ENCODE measurements around the gene GPR161.

The GPR161 gene

DNA sequence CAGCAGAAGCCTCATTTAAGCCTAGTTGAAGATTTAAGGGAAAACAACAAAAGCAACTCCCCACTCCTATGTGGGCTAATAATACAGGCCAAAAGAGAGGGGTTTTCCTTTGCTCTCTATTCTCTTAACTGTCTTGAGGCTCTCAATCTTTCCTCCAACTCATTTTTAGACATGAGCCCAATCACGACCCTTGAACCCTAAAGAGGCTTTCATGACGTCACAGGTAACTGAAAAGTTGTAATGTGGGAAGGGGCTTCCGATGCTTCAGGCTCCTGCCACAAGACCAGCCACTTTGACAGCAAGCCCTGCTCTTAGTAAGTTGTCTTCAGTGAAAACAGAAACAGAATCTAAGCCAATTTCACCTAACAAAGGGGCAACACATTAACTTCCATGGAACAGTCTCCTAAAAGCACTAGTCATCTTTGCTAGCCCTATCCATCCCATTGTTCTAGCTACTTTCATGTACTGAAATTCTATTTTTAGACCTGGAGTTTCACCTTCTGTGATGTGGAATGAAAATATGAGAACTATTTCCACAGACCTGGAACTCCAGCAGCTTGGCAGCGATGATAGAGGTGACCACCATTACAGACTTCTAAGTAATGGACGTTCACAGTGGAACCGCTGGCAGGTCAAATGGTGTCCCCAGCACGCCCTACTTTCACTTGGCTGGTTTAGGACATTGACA lies 36.3 kb downstream of the GPR161 start:
- DNase-seq (ENCODE audit: insufficient read length) (no peak), FAIRE-seq (no peak)
- no peak for TF ChIP-seq POLR2A (IDR thresholded peaks at IDR 0.05; ENCODE audit: low read depth, low read length)
- TF ChIP-seq POLR2AphosphoS5 (IDR thresholded peaks at IDR 0.05; ENCODE audit: low read depth, low read length): no peak
- no peak for TF ChIP-seq TAF1 (IDR thresholded peaks at IDR 0.05; ENCODE audit: borderline replicate concordance, low read depth, low read length)

DNA sequence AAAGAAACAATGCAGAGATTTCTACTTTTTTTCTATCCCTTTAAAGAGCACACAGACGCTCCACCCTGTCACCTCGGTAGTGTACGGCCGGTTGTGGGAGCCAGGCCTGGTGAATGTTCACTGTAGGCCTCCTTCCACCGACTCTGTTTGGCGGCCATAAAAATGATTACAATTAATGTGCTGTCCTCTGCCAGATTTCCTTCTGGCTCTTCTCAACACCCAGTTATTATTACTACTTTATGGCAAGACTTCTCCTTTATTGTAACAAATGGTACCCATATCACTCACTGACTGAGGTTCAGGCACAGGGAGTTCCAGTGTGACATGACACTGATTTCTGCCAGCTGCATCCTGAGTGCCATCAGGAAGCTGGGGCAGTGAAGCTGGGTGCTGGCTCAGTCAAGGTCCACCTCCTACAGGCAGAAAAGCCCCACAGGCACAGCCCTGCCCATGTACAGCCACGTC lies 37.4 kb downstream of the GPR161 start:
- no peak for FAIRE-seq
- no peak for DNase-seq (ENCODE audit: insufficient read length)
- TF ChIP-seq TAF1 (IDR thresholded peaks at IDR 0.05; ENCODE audit: borderline replicate concordance, low read depth, low read length) (no peak), POLR2A (IDR thresholded peaks at IDR 0.05; ENCODE audit: low read depth, low read length) (no peak), POLR2AphosphoS5 (IDR thresholded peaks at IDR 0.05; ENCODE audit: low read depth, low read length) (no peak)

DNA sequence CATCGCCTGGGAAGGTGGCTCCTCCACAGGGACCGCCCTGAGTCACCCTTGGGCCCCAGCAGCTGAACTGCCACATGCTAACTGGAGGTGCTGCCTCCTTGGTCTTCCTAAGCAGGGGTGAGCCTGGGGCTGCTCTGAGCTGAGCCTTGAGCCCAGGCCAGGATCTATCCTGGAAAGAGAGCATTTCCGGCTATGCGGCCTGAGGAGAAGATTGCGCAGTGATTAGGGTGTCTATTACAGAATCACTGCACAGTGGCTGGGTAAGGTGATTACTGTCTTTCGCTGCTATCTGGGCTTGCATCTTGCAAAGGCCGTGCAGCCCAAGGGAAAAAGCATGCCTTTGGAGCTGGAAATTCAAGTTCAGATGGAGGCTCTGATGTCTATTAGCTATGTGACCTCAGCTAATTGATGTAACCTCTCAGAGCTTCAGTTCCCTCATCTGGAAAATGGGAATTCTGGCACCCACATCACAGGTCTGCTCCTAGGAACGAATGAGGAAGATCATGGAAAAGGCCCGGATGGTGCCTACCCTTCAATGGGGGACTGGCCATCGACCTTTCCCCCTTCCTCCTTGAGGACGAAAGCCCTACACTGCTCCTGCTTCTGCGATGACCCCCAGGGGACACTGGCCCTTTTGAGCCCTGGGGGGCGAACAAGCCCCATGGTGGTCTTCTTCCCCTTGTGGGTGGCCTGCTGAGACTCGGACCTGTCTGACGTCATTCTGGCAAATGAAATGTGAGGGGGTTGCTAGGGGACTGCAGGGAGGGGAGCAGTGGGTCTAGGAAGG lies 38.0 kb downstream of the GPR161 start:
- DNase-seq (ENCODE audit: insufficient read length) (no peak), FAIRE-seq (no peak)
- TF ChIP-seq POLR2A (IDR thresholded peaks at IDR 0.05; ENCODE audit: low read depth, low read length) (no peak), TAF1 (IDR thresholded peaks at IDR 0.05; ENCODE audit: borderline replicate concordance, low read depth, low read length) (no peak), POLR2AphosphoS5 (IDR thresholded peaks at IDR 0.05; ENCODE audit: low read depth, low read length) (no peak)

DNA sequence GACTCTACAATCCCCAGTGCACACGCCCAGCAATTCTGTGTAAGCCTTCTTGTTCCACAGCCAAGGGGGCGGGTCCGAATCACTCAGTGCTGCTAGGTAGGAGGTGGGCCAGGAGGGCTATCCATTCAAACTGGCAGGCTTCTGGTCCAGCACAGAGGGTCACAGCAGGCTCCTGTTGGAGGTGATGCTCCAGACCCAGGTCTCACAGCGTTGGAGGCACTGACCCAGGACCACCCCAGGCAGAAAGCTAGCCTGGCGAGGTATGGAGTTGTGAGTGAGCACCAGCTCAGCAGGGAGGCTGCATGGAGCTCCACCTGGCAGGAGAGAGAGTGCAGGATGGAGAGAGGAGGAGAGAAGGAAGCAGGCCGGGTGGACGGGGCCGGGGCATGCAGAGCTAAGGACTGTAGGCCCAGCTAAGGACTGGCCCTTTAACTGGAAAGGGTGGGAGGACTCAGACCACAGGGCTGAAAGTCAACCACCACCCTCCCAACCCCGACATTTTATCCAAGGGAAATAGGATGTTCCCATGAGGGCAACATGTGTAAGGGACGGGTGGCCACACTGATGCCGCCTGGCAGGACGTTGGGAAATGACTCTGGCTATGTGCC lies 38.7 kb downstream of the GPR161 start:
- no peak for TF ChIP-seq POLR2AphosphoS5 (IDR thresholded peaks at IDR 0.05; ENCODE audit: low read depth, low read length)
- TF ChIP-seq POLR2A (IDR thresholded peaks at IDR 0.05; ENCODE audit: low read depth, low read length): no peak
- no peak for TF ChIP-seq TAF1 (IDR thresholded peaks at IDR 0.05; ENCODE audit: borderline replicate concordance, low read depth, low read length)
- no peak for FAIRE-seq
- DNase-seq (ENCODE audit: insufficient read length): no peak

DNA sequence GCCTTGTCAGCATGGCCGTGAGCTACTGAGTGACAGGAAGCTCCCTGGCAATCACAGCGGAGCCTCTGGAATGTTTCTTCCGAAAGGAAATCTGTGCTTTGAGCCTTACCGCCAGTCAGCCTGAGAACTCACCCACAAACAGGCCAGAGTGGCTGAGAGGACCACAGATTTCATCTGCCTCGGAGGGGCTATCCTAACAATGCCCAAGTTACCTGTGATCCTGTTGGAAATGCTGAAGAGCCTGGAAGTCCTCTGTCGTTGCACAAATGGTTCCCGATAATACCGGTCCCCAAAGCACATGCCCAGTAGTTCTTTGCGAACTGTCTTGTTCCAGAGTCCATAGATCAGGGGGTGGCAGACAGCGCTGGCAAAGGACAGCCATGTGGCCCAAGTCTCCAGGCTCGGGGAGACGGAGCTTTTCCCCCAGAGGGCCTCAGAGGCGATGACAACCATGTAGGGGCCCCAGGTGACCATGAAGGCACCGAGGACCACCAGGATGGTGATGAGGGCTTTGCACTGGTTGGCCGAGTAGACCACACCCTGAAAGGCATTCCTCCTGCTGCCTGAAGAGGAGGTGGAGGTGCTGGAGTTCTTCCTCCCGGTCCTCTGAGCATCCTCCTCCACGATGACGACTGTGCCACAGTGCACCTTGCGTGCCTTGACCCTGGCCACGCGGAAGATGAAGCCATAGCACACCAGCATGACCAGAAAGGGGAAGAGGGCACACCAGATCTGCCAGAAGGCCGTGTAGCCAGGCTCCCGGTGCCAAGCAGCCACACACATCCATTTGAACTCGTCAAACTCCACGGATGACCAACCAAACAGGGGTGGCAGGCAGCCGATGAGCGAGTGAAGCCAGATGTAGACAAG lies 40.2 kb downstream of the GPR161 start:
- no peak for FAIRE-seq
- no peak for TF ChIP-seq POLR2AphosphoS5 (IDR thresholded peaks at IDR 0.05; ENCODE audit: low read depth, low read length)
- no peak for TF ChIP-seq POLR2A (IDR thresholded peaks at IDR 0.05; ENCODE audit: low read depth, low read length)
- no peak for TF ChIP-seq TAF1 (IDR thresholded peaks at IDR 0.05; ENCODE audit: borderline replicate concordance, low read depth, low read length)

DNA sequence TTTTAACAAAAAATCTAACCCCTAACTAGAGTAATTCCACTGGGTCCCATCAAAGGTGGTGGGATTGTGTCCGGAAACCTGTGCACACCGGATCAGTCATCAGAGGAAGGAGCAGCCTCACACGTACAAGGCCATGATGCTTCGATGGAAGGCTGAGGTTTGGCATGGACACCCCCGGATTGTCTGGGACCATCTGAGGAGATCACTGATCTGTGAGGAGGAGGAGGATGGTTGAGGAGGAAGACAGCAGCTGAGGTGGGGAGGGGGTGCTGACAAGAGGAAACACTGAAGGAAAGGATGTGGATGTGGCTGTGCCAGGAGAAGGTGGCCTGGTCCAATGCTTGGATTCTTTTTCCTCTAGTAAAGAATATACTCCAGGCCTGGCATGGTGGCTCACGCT lies 41.3 kb downstream of the GPR161 start:
- TF ChIP-seq POLR2A (IDR thresholded peaks at IDR 0.05; ENCODE audit: low read depth, low read length) (no peak), POLR2AphosphoS5 (IDR thresholded peaks at IDR 0.05; ENCODE audit: low read depth, low read length) (no peak), TAF1 (IDR thresholded peaks at IDR 0.05; ENCODE audit: borderline replicate concordance, low read depth, low read length) (no peak)
- DNase-seq (ENCODE audit: insufficient read length): no peak
- FAIRE-seq: no peak

More for the DNA sequence above, 40.2 kb downstream of the GPR161 start:
- DNase-seq (ENCODE audit: insufficient read length): no peak

DNA sequence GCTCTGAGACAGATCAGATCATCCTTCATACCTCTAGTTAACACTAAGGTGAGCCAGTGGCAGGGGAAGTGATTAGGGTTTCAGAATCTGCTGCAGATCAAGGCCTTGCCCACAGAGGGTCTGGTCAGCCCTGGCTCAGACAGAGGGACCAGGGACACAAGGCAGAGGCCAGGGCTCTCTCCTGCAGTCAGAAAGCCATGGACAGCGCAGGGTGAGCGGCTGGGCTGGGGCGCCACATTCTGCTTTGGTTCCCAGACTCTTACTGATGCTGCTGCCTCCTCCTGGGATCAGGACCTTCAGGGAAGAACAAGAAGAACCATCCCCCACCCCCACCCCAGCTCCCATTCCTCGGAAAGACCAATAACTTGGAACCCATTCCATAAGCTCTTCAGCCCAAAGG lies 43.1 kb downstream of the GPR161 start:
- TF ChIP-seq POLR2AphosphoS5 (IDR thresholded peaks at IDR 0.05; ENCODE audit: low read depth, low read length) (no peak), POLR2A (IDR thresholded peaks at IDR 0.05; ENCODE audit: low read depth, low read length) (no peak), TAF1 (IDR thresholded peaks at IDR 0.05; ENCODE audit: borderline replicate concordance, low read depth, low read length) (no peak)
- no peak for FAIRE-seq
- DNase-seq (ENCODE audit: insufficient read length): no peak

DNA sequence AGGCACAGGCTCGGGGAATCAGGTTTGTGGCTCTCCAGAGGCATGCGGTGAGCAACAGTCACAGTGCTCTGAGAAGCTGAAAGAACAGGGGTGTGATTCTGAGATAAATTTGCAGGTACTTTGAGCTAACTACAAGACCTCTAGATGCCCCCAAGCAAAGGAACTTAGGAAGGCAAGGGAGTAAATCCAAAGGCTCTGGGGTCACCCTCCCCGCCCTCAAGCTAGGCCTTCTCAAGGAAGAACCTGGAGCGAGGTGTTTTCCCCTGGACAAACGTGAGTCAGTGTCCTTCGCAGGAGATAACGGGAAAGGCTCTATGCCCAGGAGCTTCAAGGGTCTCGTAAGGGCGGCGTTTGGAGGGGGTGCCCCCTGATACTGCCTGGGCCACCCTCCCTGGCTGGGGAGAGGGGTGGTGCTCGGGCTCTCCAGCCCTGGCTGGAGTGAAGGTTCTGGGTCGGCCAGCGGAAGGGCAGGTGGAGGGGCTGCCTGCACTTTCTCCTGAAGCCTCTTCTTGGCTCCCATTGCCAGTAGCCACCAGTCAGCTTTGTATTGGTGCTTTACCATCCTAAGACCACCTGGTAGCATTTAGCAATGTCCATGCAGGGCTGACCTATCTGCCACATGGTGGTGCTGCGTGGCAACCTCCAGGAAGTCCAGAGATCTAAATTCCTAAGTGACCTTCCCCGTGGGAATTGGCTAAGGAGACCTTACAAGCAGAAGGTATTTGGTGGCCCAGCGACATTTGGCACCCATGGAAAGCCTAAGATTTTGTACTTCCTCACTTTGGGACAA lies 44.0 kb downstream of the GPR161 start:
- TF ChIP-seq TAF1 (IDR thresholded peaks at IDR 0.05; ENCODE audit: borderline replicate concordance, low read depth, low read length) (no peak), POLR2A (IDR thresholded peaks at IDR 0.05; ENCODE audit: low read depth, low read length) (no peak), POLR2AphosphoS5 (IDR thresholded peaks at IDR 0.05; ENCODE audit: low read depth, low read length) (no peak)
- DNase-seq (ENCODE audit: insufficient read length) (no peak), FAIRE-seq (no peak)

DNA sequence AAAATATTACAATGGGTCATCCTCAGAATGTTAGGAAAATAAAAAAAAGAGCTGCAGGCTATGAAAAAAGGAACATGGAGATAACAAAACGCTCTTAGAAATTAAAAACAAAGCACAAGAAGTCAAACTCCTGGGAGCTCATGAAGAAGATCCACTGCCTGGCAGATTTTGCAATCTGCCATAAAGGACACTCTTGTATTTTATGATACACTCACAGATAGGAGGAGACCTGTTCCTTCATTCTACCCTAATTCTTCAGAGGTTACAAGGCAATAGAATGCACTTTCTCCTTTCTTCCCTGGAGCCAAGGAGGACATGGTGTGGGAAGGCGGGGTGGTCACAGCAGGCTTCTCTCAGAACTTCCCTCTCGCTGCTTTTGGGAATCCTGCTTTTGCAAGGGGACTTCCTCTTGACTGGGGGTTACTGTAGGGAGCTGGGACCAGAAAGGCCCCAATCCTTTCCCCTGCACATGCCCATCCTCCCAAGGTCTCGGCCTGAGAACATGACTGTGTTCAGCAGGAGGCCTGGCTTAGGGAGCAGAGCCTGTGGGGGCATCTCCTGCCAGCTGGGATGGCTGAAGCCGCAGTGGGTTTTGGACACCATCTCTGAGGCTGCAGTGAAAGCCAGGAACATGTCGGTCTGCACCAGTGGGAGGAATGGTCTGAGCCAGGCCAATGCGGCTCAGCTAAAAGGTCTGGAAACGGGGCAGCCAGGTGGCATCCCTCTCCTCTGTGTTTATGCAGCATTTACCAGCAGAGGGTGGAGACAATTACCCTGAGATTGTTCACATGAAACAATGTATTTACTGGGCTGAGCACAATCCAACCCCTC lies 44.8 kb downstream of the GPR161 start:
- no peak for TF ChIP-seq POLR2AphosphoS5 (IDR thresholded peaks at IDR 0.05; ENCODE audit: low read depth, low read length)
- no peak for TF ChIP-seq TAF1 (IDR thresholded peaks at IDR 0.05; ENCODE audit: borderline replicate concordance, low read depth, low read length)
- TF ChIP-seq POLR2A (IDR thresholded peaks at IDR 0.05; ENCODE audit: low read depth, low read length): no peak
- FAIRE-seq: no peak
- DNase-seq (ENCODE audit: insufficient read length): no peak
